ENCODE data around the gene ABCB9.
A peak's percentile ranks its signal among the peaks of the same experiment; 100 is the strongest.
"Not testable (repeated sequence)": the region's sequence is repeated elsewhere in the genome, so short reads cannot be mapped to it uniquely, and the experiment has no call there.

The ABCB9 gene

GRCh38 chr12:122965851-122966742, at the start of gene ABCB9:
Gene ABCB9 (minus strand): TSS chr12:122966463. CDS start chr12:122960235, 6,228 bp downstream.
- peak; percentile 95 for DNase-seq (ENCODE audit: low read depth, low spot score)

GRCh38 chr12:123014473-123014872, 48.2 kb upstream of the ABCB9 start:
- DNase-seq (ENCODE audit: low read depth, low spot score) = not testable (repeated sequence)

DNA sequence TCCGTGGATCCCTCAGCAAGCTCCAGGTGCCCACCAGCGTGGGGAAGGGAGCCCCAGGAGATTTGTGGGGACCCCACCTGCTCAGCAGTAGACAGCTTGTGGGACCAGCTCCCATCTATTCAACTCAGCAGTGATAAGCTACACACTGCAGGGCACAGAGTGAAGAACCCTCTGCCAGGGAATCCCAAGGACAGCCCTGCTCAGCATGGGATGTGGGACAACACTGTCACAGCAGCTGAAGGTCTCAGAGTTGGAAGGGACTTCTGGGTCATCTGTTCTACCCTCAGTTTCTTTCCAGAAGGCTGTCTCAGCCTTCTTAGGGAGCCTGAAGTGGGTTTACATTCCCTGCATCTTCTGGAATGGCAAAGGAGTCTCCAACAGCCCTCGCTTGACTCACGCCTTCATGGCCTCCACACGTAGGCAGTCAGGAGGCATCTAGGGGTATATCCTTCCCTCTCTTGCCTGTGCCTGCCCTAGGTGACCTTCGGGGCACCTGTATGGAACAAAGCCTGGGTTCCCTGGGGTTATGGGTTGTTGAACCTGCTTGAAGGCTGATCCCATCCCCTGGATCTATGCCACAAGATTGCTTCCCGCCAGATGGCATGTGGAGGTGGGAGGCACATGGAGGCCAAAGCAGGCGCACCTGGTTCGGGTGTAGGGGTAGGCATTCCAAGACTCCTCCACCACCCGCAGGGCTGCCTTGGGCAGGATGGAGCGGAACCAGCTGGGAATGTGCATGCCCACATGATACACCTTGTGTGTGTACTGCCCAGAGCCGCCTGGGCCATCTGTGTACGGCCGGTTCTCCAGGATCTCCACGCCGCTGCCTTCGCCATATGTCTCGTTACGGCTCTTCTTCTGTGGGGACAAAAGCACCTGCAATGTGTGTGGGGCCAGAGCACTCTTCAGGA, 47.2 kb upstream of the ABCB9 start:
- no peak for DNase-seq (ENCODE audit: low read depth, low spot score)

DNA sequence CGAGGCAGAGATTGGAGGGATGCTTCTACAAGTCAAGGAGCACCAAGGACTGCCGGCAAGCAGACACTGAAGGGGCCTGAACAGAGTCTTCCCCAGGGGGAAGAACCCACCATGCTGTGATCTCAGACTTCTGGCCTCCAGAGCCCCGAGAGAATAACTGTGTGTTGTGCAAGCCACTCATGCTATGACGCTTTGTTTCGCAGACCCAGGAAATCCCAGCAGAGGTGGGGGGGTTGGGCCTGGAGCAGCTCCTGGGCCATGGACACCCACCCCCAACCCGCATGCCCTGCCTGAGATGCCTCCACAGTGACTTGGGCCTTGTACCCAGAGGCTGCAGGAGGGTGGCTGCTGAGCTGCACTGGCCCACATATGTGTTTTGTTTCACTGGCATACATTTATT, 45.4 kb upstream of the ABCB9 start:
- DNase-seq (ENCODE audit: low read depth, low spot score) = no peak

DNA sequence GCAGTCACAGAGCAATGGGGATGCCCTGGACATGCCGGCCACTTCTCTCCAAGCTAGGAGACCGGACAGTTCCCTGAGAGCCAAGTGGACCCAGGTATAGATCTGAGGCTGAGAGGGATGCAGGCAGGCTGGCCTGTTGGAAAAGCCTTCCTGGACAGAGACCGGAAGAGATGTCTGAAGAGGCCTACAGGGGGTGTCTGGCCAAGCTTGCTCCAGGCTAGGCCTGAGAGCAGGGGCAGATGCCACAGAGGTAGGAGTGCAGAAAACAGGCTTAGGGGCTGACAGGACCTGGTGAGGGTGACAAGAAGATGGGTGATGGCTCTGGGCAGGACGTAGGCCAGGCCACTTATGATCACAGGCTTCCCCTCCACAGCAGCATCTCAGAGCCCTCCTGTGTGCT, 44.4 kb upstream of the ABCB9 start:
- DNase-seq (ENCODE audit: low read depth, low spot score) = no peak

DNA sequence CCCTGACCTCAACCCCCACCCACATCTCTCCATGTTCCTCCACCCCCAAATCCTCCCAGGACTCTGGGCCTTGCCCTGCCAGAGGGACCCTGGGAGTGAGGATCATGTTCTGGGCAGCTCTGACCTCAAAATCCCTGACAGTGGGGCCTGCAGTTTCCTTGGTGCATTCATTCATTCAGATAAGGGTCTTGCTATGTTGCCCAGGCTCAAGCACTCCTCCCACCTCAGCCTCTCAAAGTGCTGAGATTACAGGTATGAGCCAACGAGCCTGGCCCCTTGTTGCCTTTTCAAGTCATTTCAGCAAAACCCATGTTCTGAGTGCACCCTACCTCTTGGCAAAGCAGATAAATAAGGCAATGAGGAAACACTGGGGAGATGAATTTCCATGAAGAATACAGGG, 43.8 kb upstream of the ABCB9 start:
- no peak for DNase-seq (ENCODE audit: low read depth, low spot score)

DNA sequence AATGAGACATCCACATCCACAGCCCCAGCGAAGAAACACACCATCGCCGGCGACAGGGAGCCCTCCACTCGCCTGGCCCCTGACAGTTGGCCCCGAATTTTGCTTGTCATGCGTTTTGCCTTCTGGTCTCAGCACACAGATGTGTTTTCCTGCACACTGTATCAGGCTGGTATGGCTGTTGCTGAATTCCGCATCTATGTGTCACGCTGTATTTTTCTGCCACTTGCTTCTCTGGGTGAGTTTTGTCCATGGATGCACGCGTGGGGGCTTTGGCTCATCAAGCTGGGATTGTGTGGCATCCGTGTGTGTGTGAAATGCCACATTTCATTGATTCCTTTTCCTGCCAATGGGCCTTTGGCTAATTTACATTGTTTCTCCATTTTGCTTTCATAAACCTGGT, 40.7 kb upstream of the ABCB9 start:
- no peak for DNase-seq (ENCODE audit: low read depth, low spot score)

GRCh38 chr12:123005081-123005626, 38.9 kb upstream of the ABCB9 start:
- no peak for DNase-seq (ENCODE audit: low read depth, low spot score)

GRCh38 chr12:123004287-123004686, 38.0 kb upstream of the ABCB9 start:
- DNase-seq (ENCODE audit: low read depth, low spot score) = no peak

DNA sequence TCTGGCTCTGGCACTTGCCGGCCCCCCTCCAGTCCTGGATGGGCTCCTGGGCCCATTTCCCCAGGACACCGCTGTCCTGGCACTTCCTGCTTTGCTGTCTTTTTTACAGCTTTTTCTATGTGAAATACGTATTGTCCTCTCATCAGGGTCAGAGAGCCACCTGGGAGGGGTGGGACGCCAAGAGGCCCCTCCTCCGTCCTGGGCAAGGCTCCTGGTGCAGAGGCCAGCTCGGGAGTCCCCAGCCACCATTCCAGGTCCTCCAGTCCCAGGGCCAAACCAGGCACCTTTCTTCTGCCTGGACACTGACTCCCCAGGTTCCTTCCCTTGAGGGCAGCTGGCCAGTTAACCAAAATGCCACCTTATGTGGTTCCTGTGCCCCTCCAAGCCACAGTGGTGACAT, 37.0 kb upstream of the ABCB9 start:
- no peak for DNase-seq (ENCODE audit: low read depth, low spot score)

DNA sequence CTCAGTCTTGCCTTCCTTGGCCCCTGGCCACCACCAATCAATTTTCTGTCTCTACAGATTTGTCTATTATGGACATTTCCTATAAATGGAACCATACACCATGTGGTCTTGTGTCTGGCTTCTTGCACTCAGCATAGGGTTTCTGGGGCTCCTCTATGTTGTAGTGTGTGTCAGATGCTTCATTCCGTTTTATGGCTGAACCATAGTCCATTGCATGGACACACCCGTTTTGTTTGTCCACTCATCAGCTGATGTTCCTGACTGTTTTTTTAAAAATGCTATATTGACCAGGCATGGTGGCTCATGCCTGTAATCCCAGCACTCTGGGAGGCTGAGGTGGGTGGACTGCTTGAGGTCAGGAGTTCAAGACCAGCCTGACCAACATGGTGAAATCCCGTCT, 35.2 kb upstream of the ABCB9 start:
- no peak for DNase-seq (ENCODE audit: low read depth, low spot score)

DNA sequence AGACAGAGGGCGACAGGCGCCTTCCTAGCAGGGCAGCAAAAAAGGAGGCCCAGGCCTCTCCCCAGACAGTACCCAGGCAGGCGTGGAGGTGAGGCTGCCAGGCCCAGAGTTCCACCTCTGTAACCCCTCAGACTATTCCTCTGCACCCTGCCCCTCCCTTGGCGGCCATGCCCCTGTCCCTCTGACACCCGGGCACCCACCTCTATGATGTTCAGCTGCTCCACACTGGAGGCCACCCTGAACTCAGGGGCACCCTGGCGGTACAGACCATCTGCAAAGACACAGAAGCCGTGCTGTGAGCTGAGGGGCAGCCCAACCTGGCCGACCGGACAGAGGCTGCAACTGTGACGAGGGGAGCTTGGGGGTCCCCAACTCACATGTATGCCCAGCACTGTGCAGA, 34.3 kb upstream of the ABCB9 start:
- no peak for DNase-seq (ENCODE audit: low read depth, low spot score)

- no peak for DNase-seq (ENCODE audit: low read depth, low spot score)
Observed at GRCh38 chr12:122999986-123000420, 33.7 kb upstream of the ABCB9 start.

DNA sequence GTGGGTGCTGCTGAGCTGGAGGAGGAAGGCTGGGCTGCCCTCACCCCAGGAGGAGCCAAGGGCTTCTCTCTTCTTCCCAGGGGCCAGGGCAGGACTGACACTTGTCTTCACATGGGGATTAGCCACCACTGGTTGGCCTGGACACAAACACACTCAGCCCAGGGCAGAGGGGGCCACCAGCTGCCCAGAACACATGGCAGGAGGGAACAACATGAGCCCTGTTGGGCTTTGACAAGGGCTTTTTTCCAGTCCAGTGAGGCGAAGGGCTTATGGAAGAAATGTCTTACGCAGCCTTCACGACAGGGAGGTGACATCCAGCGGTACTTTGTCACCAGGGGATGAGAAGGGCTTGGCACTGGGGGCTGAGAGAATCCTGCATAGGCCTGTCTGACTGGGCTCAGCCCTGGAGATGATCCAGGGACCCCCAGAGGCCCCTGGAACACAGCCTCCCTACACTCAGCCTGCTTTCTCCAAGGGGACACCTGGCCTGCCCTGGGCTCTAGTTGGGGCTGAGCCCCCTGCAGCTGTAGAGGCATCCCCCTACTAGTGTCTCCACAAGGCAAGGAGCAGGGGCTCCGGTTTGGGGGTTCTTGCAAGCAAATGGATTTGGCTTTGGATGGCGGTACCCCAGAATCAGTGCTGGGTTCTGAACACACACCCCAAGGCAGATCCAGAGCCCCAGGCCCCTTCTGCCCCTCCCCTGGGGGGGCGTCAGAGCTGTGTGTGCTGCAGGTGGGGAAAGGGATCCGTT, 33.1 kb upstream of the ABCB9 start:
- no peak for DNase-seq (ENCODE audit: low read depth, low spot score)

DNA sequence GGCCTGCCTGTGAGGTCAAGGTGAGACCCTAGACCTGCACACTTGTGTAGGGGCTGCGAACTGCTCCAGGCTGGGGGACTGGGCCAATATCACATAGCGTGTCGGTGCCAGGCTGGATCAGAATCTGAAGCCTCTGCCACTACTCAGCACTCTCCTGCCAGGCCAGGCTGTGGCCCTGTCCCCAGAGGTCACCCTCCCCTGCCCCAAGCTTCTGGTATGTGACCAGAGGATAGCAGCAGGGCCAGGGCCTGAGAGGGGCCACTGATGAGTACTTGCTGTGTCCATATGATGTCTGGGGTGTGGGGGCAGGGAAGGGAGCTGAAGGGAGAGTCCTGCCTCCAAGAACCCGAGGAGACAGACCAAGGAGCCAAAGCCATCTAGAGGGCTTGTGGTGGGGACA, 32.1 kb upstream of the ABCB9 start:
- no peak for DNase-seq (ENCODE audit: low read depth, low spot score)

GRCh38 chr12:122997343-122998250, 31.3 kb upstream of the ABCB9 start:
- no peak for DNase-seq (ENCODE audit: low read depth, low spot score)

DNA sequence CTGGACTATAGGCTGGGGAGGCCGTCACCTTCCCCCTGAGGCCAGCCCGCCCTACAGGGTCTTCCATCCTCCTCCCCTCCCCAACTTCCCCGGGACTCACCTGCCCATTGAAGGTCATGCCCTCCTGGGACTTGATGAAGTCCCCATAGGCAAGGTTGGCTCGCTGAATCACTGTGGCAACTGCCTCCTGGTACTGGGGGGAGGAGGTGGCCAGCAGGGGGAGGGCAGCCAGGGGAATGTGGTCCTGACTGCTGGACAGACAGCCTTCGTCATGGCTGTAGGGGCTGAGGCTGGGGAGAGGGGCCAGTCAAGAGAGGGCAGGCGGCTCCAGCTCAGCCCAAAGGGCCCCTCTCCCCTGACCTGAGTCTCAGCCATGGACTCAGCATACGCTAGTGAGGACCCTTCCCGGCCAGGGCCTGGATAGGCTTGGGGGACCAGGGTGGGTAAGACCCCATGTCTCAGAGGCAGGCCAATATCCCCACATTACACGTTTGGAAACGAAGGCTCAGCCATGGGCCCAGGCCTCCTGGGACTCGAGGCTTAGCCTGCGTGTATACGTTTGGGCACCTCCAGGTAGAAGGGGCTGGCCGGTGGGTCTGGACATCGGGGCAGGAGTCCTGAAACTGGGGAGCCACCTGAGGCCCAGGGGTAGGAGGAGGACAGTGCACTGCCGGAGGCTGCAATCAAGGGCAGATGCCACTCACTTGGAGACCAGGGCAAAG, 30.5 kb upstream of the ABCB9 start:
- no peak for DNase-seq (ENCODE audit: low read depth, low spot score)

GRCh38 chr12:122996188-122996601, 29.9 kb upstream of the ABCB9 start:
- no peak for DNase-seq (ENCODE audit: low read depth, low spot score)

- DNase-seq (ENCODE audit: low read depth, low spot score) = no peak
Observed at GRCh38 chr12:122995503-122996187, 29.4 kb upstream of the ABCB9 start.
